HG03565 (cell line): ENCODE results near the gene MPHOSPH9.
A peak's percentile ranks its signal among the peaks of the same experiment; 100 is the strongest.

Experiments used
- ATAC-seq: cut with Tn5 transposase; IDR thresholded peaks from one replicate; pipeline ENCODE4 v1.9.1; 2021; ENCODE audit warnings: mild to moderate bottlenecking, moderate library complexity; ENCODE audit not compliant: unreplicated experiment

Gene MPHOSPH9

DNA sequence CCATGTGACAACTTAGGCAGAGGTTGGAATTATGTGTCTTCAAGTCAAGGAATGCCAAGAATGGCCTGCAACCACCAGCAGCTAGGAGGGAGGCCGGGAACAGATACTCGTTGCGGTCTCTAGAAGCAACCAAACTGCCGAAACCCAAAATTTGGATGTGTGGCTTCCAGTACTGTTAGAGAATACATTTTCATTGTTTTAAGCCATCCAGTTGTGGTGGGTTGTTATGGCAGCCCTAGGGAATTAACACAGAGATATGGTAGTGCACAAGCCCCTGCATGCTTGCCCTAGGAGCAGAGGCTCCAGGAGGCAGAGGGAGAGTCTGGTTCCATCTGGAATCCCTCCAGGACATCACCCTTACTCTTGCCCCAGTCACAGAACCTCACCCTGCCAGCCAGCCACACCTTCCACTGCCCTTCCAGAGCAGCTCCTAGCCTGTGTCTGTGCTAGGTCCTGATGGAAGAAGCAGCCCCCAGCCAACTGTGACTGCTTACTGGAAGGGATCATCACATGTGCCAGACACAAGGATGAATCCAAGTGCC is 101.6 kb downstream of the MPHOSPH9 start:
- no peak for ATAC-seq

DNA sequence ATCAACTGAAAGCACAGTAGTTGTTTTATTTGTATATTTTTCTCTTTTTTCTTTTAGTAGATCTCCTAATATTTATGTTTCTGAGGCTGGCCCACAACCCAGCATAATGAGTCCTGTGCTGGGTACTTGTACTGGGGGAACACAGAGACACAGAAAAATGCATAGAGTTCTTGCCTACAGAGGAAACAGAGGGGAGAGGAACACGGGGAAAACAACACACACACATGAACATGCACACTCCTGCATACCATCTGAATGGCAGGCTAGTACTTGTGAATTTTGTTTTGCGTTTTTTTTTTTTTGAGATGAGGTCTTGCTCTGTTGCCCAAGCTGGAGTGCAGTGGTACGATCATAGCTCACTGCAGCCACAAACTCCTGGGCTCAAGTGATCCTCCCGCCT is 103.3 kb downstream of the MPHOSPH9 start:
- ATAC-seq, result no peak

DNA sequence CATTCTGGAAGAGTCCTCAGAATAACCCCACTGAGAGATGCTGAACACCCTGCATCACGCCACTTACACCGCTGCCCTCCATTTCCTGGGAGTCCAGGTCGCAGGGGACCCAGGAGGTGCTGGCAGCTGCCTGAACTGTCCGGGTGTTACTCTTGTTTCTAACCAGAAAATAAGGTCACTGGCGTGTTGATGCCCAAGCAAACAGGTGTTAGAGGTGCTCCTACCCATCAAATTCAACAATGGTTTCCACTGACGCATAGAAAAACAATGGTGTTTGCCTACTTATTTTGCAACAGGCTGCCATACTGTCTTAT is 105.8 kb downstream of the MPHOSPH9 start:
- ATAC-seq, result no peak

DNA sequence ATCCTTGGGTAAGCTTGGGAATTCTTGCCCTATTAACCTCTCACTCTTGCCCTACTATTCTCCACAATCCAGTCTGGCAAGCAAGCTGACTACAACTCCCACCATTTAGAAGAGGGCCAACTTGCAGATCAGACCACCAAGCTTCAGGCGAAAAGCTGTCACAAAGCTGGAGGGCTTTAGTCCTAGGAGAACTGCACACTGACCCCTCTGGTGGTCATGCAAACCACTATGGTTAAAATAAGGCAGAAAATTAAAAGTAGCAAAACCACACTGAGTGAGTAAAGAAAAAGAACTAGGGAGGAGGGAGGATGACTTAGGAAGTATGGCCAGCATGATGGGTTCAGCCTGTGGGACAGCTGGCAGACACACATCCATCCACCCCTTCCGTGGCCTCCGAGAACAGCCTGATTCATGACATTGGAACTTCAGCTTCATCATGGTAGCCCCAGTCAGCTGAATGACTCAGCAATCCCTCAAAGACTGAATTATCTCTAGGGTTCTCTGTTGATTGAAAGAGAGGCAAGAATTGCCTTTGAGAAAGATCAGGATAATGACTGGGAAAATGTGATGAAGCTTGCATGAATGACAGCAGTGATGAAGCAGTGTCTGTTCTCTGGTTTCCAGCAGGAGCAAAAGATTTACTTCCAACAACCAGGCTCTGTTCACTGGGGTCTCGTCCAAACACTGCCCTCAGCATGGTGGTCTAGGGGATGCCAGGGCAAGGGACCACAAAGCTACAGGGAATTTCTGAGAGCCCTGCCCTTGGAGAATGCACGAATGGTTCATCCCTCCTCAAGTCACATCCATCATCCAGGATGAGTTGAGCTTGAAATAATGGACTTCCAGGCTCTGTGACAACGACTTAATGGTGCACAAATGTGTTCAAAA is 106.4 kb downstream of the MPHOSPH9 start:
- no peak for ATAC-seq

DNA sequence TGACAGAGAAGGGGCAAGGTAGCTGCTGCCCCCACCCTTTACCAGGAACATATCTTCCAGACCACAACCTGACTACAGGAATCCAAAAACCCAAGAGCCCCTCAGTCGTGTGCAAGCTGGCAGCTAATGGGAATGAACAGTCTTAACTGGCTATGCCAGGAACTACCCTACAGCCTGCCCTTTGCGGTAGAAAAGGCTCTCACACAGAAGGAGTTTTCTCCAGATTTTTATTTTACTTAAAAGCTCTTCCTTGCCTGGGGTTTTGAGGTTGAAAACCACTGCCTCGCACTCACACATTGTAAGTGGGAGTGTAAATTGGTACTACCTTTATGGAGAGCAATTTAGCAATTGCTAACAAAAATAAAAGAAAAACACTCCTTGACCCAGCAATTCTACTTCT is 110.3 kb downstream of the MPHOSPH9 start:
- ATAC-seq, result no peak

DNA sequence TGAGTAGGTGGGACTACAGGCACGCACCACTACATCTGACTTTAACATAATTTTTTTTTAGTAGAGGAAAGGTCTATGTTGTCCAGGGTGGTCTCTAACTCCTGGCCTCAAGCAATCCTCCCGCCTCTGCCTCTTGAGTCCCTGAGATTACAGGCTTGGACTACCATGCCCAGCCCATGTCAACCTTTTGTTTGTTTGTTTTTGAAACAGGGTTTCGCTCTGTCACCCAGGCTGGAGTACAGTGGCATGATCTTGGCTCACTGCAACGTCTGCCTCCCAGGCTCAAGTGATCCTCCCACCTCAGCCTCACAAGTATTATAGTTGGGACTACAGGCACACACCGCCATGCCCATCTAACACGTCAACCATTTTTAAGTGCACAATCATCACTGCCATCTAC is 111.3 kb downstream of the MPHOSPH9 start:
- ATAC-seq, result no peak

DNA sequence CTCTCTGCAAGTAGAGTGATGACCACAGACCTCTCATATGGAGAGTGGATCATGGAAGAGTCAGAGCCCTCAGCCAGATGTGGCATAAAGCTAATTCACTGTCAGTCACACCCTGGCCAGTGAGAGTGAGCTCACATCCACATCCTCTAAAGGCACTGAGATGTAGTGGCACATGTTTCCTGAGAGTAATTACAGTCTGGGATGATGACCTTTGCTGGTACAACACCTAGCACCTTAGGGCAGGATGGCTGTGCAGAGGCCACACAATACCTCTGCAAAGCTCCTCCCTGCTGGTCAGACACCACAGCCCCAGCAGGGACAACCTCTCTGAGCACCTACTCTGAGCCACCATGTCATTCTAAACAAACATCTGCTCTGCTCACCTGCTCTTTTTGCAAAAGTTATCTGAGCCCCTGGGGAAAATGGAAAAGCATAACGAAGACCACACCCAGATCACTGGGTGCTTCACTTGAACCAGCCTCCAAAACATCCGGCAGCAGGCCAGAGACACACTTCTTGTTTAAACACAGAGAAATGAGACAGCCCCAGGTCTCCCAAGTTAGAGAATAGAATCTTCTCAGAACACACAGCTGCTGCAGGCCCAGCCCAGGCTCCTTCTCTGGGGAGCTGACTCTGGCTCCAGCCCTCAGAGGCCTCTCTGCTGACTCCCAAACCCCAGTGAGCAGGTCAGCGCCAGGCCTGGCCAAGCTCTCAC is 112.3 kb downstream of the MPHOSPH9 start:
- peak; percentile 20 for ATAC-seq

DNA sequence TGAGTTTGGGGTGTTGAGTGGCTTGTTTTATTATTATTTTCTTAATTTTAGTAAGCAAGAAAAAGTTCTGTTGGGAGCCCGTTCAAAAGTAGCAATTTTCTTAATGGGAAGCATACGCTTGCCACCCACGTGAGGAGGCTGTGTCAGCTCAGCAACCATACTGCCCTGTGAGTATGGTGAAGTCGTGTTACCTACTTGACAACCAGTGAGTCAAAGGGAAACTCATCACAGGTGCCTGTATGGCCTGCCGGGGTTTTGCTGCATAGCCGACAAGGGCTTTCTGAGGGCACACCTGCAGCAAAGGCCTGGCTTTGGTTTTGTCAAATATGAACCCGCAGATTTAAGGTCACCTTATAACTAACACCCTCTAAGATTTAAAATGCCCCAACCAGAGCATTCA is 113.1 kb downstream of the MPHOSPH9 start:
- peak; percentile 62 for ATAC-seq

DNA sequence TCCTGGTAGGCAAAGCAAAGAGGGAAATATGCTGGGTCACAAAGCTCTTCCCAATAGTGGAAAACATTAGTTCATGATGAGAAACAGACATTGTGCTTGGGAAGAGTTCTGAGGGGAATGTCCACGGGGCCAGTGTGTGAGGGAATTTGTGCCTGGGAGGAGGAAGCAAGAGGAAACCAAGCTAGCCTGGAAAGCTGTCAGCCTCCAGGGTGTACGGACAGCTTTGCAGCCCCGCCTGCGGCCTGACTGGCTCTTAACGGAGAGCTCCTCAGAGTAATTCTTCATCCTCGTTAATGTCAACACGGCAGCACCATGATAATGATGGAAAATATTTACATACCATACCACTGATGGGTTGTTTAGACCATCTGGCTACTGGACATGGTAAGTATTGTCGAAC is 114.4 kb downstream of the MPHOSPH9 start:
- no peak for ATAC-seq

DNA sequence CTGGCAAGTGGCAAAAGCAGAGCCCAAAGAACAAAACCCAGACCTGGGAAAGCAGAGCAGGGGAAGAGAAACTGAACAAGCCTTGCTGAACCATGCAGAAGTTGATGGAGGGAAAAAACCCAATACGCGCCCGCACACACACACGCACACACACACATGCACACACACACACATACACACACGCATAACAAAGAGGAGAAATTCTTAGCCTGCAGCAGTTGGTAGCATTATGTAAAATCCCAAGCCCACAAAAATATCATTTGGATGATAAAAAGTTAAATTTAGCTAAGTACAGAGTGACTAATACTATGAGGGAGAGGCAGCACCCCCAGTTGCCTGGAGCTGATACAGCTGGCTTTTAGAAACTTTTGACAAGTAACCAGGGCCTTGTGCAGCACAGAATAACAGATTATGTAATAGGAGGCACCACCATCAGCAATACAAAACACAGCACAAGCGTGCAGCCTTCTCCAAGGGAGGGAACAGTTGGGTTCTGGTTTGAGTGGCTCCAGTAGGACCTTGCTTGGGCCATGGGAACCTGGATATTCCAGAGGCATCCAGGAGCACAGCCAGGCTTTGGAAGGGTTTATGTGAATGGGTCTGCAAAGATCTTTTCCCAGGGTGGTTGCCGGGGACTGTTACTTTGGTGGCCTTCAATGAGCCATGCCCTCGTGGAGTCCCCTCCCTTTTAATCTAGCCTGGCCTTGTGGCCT is 117.4 kb downstream of the MPHOSPH9 start:
- ATAC-seq, result no peak

DNA sequence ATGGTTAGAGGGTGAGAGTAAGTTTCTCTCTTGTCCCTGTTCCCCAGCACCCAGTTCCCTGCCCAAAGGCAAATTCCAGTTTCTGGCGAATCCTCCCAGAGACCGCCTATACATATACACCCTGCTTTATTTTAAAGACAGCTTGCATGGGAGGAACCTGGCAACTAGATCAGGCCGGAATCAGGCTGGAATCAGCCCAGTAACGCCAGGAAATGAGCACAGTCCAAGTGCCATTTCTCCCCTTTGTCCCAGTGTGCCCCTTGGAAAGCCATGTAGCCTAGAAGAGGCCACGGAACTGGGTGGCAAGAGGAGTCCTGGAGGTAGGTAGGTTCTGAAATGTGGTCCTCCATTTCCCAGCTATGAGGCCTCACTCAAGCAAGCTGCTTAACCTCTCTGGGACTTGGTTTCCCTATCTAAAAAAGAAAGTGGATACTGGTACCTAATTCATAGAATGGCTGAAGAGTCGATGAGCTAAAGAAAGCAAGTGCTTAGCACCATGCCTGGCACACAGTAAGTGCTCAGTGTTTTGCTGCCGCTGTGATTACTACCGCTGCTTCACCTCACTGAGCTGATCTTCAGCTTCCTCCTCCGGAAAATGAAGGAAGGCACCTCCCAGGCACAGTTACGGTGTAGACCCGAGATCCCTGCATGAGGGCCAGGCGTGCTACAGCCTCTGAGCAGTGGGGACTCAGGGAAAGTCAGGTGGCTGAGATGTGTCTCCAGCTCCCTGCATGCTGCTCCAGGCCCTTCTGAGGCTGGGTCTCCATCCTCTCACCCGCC is 118.4 kb downstream of the MPHOSPH9 start:
- no peak for ATAC-seq

DNA sequence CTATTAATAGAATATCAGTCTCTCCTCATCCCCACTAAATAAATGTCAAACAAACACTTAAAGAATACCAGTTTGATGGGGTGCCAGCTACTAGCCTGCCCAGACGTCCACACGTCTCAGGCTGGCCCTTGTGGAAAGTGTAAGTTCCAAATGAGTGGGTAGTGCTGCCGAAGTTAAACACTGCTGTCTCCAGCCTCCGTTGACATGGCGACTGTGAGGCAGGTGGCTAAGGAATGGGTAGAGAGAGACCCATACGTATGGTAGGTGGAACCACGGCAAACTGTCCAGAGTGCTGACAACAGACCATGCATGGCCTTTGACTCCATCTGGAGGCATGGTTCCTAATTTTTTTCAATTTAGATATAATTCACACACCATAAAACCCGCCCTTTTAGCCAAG is 119.9 kb downstream of the MPHOSPH9 start:
- ATAC-seq, result no peak

DNA sequence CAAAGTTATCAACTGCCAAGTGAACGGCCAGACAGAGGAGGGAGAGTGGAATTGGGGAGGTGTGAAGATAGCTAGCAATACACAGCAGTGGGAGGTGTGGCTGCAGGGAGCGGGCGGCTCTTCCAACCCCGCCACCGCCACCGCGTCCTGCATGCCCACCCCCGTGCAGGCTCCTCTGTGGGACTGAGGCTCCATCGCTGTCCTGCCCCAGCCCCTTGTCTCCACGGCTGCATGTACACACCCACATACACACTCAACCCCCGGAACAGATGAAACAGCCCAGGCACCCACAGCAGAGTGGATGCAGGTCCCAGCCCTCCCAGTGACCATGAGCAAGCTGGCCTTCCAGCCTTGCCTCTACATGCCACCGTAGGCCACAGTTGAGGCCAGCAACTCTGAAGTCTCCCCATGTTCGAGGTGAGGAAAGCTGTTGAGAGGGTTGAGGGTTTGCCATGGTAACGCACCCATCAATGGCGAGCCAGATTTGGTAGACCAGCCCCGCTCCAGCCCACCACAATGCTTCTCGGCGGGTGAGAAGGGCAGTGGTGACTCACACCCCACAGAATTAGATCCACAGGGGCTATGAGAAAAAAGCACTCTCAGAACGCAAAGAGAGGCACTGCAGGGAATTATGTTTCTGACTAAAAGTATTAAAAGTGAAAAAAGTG is 121.3 kb downstream of the MPHOSPH9 start:
- no peak for ATAC-seq

DNA sequence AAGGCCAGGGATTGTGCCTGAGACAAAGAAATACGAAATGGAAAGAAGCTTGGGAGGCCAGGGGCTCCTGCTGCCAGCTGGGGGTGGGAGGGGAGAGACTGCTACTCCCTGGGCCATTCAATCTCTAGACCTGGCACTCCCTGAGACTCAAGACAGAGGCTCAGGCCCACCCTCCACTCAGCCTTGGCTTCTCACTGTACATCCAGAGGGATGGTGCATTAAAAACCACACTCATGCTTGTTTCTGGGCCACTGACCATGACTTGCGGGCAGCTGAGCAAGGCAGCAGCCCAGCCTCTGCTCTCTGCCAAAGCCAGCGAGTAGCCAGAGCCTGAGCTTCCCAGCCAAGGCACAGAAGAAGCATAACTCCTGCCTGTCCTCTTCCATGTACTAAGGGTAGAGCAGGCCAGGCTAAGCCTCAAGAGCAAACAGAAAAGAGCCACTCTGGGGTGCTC is 123.6 kb downstream of the MPHOSPH9 start:
- ATAC-seq, result no peak

DNA sequence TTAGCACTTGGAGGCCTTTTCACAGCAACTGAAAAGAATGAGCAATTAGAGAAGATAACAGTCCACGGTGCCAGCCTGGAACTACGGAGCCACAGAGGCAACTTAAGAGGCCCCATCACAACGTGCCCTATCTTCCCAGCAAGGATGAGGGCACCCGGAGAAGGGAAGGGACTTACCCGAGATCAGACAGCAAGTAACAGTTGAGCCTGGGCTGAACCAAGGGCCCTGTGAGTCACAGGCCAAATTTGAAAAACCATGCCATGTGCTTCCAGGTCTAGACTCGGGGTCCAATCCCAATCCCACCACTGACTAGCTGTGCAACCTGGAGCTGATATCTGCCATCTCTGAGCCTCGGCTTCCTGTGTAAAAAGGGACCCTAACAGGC is 124.3 kb downstream of the MPHOSPH9 start:
- no peak for ATAC-seq

DNA sequence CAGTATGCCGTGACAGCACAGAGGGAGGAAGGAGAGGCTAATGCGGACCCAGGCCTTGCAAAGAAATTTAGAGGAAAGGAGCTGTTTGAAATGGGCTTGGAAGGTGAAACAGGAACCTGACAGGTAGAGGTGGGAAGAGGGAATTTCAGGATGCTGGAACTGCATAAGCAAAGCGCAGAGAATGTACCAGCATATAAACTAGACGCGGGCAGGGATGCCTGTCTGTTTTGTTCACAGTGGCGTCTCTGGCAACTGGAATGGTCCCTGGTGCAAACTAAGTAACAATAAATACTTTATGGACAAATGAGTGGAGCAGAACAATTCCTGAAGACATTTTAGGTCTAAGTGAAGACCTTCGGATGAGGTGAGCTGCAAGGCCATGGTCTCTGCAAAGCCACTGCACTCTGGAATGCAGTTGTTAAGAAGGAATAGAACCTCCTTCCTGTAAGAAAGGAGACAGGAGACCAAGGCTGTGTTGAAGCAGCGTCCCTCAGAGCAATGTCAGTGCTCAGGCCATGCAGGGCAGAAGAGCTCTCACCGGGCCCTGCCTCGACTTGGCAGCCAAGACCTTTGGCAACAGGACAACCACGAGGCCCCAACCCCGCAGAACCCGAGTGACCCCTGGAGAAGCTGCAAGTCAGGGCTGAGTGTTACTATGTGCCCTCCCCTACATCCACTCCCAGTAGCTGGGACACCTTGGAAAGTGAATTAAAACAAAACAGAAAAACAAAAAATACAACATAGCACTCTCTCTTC is 124.8 kb downstream of the MPHOSPH9 start:
- ATAC-seq, result no peak

DNA sequence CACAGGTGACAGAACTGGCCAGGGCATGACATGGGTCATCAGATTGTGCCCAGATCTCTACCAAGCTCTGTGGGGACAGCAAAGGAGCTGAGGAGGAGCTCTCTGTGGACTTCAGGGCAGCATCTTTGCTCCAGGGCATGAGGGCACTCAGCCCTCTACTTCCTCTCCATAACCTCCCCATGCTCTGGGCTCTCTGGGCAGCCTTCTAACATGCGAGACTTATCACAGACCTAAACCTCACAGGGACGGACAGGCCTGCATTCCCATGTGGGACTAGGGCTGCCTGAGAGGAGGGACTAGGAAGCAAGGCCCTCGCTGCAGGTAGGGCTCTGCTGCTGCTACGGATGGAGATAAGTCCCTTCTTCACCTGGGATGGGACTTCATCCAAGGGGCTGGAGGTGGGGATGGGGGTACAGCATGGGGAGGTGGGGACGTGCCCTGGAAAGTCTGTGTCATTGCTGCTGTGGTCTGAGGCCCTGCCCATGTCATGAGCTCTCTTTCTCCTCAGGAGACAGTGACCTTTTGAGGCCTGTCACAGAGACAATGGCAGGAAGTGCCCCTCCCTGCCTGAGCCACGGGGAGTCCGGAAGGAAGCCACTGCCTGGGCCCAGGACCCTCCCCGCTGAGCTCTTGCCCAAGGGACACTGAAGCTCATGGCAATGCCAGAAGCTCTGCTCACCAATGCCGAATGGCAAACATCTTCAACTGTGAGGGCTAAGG is 126.1 kb downstream of the MPHOSPH9 start:
- ATAC-seq, result no peak

DNA sequence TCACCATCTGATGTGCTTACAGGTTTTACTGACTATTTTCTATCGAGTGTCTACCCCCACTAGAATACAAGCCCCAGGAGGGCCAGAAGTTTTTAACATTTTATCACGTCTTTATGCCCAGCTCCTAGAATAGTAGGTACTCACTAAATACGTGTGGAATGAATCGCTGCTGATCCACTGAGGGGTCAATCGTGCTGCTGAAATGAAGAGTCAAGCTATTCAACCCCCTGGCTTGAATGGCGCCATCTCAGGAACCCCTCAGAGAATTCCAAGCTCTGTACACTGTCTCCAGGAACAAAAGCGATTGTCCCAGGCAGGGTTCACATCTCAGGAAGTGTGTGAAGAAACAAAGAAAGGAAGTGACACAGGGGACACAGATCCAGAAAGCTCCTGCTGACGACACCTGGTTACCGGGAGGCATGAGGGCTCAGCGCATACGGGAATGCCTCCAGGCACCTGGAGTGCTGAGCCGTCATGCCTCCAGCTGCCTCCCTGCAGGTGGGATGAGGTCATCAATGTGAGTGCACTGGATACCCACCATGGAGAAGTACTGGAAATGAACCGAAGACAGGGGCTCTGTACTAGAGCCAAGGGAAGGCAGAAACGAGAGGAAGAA is 127.6 kb downstream of the MPHOSPH9 start:
- ATAC-seq, result no peak
